Measurements from ENCODE around the gene FAM120C.

The FAM120C gene

GRCh38 chrX:54166915-54167314, 16.1 kb downstream of the FAM120C start:
- DNase-seq = no peak

- no peak for DNase-seq
Observed at GRCh38 chrX:54157561-54157960, 25.5 kb downstream of the FAM120C start.

GRCh38 chrX:54134269-54134668, 48.8 kb downstream of the FAM120C start:
- no peak for DNase-seq

- DNase-seq = no peak
Observed at GRCh38 chrX:54116391-54116790, 66.7 kb downstream of the FAM120C start.

GRCh38 chrX:54093571-54093970, 89.5 kb downstream of the FAM120C start:
- DNase-seq = no peak

- no peak for DNase-seq
Observed at GRCh38 chrX:54093159-54093558, 89.9 kb downstream of the FAM120C start.

- no peak for DNase-seq
Observed at GRCh38 chrX:54090880-54091279, 92.2 kb downstream of the FAM120C start.

- no peak for DNase-seq
Observed at GRCh38 chrX:54089191-54089590, 93.9 kb downstream of the FAM120C start.

- DNase-seq = no peak
Observed at GRCh38 chrX:54087661-54088060, 95.4 kb downstream of the FAM120C start.

- no peak for DNase-seq
Observed at GRCh38 chrX:54085666-54086065, 97.4 kb downstream of the FAM120C start.

GRCh38 chrX:54076903-54077302, 106.2 kb downstream of the FAM120C start:
- peak; percentile 74 for DNase-seq

- DNase-seq = no peak
Observed at GRCh38 chrX:54074826-54075225, 108.2 kb downstream of the FAM120C start.

GRCh38 chrX:54067766-54068165, 115.3 kb downstream of the FAM120C start:
- DNase-seq = no peak

- no peak for DNase-seq
Observed at GRCh38 chrX:54066841-54067240, 116.2 kb downstream of the FAM120C start.

GRCh38 chrX:54064564-54064963, 118.5 kb downstream of the FAM120C start:
- no peak for DNase-seq

- DNase-seq = no peak
Observed at GRCh38 chrX:54063361-54063760, 119.7 kb downstream of the FAM120C start.

- DNase-seq = no peak
Observed at GRCh38 chrX:54049801-54050200, 133.3 kb downstream of the FAM120C start.

GRCh38 chrX:54048412-54048811, 134.6 kb downstream of the FAM120C start:
- DNase-seq = no peak

- no peak for DNase-seq
Observed at GRCh38 chrX:54045563-54046228, 137.4 kb downstream of the FAM120C start.

- no peak for DNase-seq
Observed at GRCh38 chrX:54044877-54045338, 138.1 kb downstream of the FAM120C start.

GRCh38 chrX:54044126-54044876, 138.8 kb downstream of the FAM120C start, which contains the start of gene PHF8:
Gene PHF8 (minus strand): TSS chrX:54044473. CDS start chrX:54042728, 1,745 bp downstream.
- peak; percentile 94 for DNase-seq

- peak; percentile 3 for DNase-seq
Observed at GRCh38 chrX:54043541-54044125, 139.4 kb downstream of the FAM120C start.

GRCh38 chrX:54043056-54043455, 140.0 kb downstream of the FAM120C start:
- no peak for DNase-seq

- DNase-seq = peak; percentile 46
Observed at GRCh38 chrX:54042609-54043021, 140.4 kb downstream of the FAM120C start.

Measured in NCI-H226 (cell line).